ENCODE results near the gene ZNF723. TPM values are rescaled to one million over a fixed set of nuclear protein-coding genes. Genes with fewer than 3 reads are reported as not detected.

The ZNF723 gene
- total RNA-seq, 1 donor from 2014 or later, result not detected

DNA sequence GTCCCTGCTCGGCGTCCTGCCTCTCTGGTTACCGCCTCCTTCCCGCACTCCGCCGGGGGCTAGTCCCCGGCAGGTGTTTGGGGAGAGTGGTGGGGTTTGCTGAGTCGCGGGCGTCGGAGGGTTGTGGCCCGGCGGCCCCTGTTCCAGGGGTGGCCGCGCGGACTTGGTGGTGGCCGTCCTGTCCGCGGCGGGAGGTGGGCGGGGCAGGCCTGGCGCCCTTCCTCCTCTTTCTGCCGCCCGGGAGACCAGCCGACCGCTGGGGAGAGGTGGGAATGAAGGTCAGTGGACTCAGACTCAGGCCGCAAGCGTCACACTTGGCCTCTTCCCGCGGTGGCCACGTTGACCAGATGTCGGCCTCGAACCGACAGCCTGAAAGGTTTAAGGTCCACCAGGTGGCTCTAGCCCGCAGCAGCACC, 61.8 kb downstream of the ZNF723 start:
- H3K27ac Mint-ChIP-seq (ENCODE audit: unreplicated experiment), result no peak overlapping the region
- H3K4me3 Mint-ChIP-seq (ENCODE audit: unreplicated experiment), result no peak overlapping the region
- no peaks in the 10 kb centered on the region for H3K4me1 Mint-ChIP-seq (ENCODE audit: low read depth, unreplicated experiment)
- peaks cover 13% of the 10 kb centered on the region for H3K9me3 Mint-ChIP-seq (ENCODE audit: unreplicated experiment)
- H3K27me3 Mint-ChIP-seq (ENCODE audit: unreplicated experiment), result no peaks in the 10 kb centered on the region
- no peak for DNase-seq
- TF ChIP-seq CTCF (IDR thresholded peaks at IDR 0.05; ENCODE audit: partially characterized antibody, unreplicated experiment), result no peak
- H3K36me3 Mint-ChIP-seq (ENCODE audit: unreplicated experiment), result peaks cover 5% of the 10 kb centered on the region

GRCh38 chr19:22901431-22902130, 69.5 kb downstream of the ZNF723 start:
- peaks cover 2% of the 10 kb centered on the region for H3K27me3 Mint-ChIP-seq (ENCODE audit: unreplicated experiment)
- H3K4me3 Mint-ChIP-seq (ENCODE audit: unreplicated experiment), result no peak overlapping the region
- H3K36me3 Mint-ChIP-seq (ENCODE audit: unreplicated experiment), result peaks cover 11% of the 10 kb centered on the region
- H3K9me3 Mint-ChIP-seq (ENCODE audit: unreplicated experiment), result peaks cover 25% of the 10 kb centered on the region
- H3K4me1 Mint-ChIP-seq (ENCODE audit: low read depth, unreplicated experiment), result no peaks in the 10 kb centered on the region
- DNase-seq, result no peak
- TF ChIP-seq CTCF (IDR thresholded peaks at IDR 0.05; ENCODE audit: partially characterized antibody, unreplicated experiment), result no peak
- H3K27ac Mint-ChIP-seq (ENCODE audit: unreplicated experiment), result no peak overlapping the region

Other genes with a start within 250 kb of the ZNF723 start
- gene ZNF492, start 198.0 kb upstream of the ZNF723 start, total RNA-seq (ENCODE audit: unreplicated experiment), result not detected
- not detected for gene ZNF99, start 48.1 kb upstream of the ZNF723 start, total RNA-seq (ENCODE audit: unreplicated experiment)
- not detected for gene ZNF728, start 170.9 kb downstream of the ZNF723 start, total RNA-seq (ENCODE audit: unreplicated experiment)